Breast epithelium (tissue), 3 donors: ENCODE data around the gene NR2C2.

Experiments
- CTCF ChIP-seq, 3 donors: fragments of 450-650 bp; IDR thresholded peaks; one replicate each; pipeline ENCODE4 v1.5.1; 2016 to 2017; ENCODE audit warnings: antibody characterized with exemption in 3 of 3, mild to moderate bottlenecking in 3 of 3, moderate library complexity in 3 of 3
- POLR2AphosphoS5 ChIP-seq, 3 donors: sonication (generic); formaldehyde crosslinking; IDR thresholded peaks; one replicate each; pipeline ENCODE4 v1.6.1; 2017; ENCODE audit warnings: antibody characterized with exemption in 3 of 3

DNA sequence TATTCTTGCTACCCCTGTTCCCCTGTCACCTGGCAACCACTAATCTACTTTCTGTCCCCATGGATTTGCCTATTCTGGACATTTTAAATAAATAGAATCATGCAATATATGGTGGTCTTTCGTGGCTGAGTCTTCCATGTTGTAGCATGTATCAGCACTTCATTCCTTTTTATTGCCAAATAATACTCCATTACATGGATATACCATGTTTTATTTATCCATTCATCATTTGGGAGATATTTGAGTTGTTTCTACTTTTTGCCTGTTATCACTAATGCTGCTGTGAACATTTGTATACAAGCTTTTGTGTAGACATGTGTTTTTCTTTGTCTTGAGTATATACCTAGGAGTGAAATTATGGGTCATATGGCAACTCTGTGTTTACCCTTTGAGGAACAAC lies 50.6 kb downstream of the NR2C2 start:
- TF ChIP-seq POLR2AphosphoS5 (IDR thresholded peaks at IDR 0.05), result no peak
- TF ChIP-seq CTCF (IDR thresholded peaks at IDR 0.05), result no peak
